ENCODE results near the gene FHOD3. TPM values are rescaled to one million over a fixed set of nuclear protein-coding genes. Genes with fewer than 3 reads are reported as not detected.

FHOD3 gene
- total and polyA plus RNA-seq, 2 donors (not counting 1 experiment from before 2014, with no cell fraction given) = not detected

DNA sequence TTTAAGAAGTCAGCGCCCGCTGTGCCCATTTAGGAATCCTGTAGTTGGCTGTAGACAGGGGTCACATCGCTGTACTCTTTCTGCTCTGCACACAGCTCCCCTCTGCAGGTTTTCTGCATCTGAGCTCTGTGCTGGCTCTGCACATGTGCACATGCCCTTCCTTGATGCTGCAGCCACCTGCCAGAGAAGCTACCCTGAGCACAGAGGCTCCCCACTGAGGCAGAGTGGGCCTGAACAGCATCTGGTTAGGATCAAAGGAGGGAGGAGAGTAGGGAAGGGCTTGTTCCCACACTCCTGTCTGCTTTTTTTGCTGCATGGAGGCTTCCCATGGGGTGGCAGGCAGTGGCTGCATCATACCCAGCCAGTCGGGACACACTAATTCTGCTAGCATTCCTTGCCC is 238.9 kb downstream of the FHOD3 start:
- H3K27ac Mint-ChIP-seq = no peak overlapping the region
- ATAC-seq (ENCODE audit: low read depth) (no peak), DNase-seq (no peak)
- no peak overlapping the region for H3K4me2 ChIP-seq (replicated peaks; ENCODE audit: low read depth, low read length, poor library complexity, severe bottlenecking)
- ChIA-PET CTCF (no interaction called here), POLR2A (no interaction called here)
- H3K36me3 ChIP-seq (replicated peaks in 1 of 2; ENCODE audit: control extremely low read depth in 1 of 2, control insufficient read depth in 1 of 2, extremely low read depth in 1 of 2, insufficient read depth in 2 of 2, low read length in 1 of 2) = no peaks in the 10 kb centered on the region
- no peak overlapping the region for H3K4me3 Mint-ChIP-seq
- H3K27me3 Mint-ChIP-seq = peaks cover 7% of the 10 kb centered on the region
- no peaks in the 10 kb centered on the region for H3K9me3 Mint-ChIP-seq (ENCODE audit: insufficient read depth)
- peaks cover 5% of the 10 kb centered on the region for H3K4me1 Mint-ChIP-seq
- no peaks in the 10 kb centered on the region for H3K9me3 ChIP-seq (ENCODE audit: control extremely low read depth in 1 of 3, control insufficient read depth in 2 of 3, insufficient read depth in 1 of 3, low read length in 2 of 3)
- peaks cover 0 to 4% of the 10 kb centered on the region in 2 donors for H3K4me1 ChIP-seq (ENCODE audit: control insufficient read depth in 2 of 2, insufficient read depth in 2 of 2, low read length in 2 of 2)
- no peaks in the 10 kb centered on the region for H3K79me2 ChIP-seq (ENCODE audit: control insufficient read depth, insufficient read depth, low read length)
- 92% methylated on average over 1 of the region's 4 CpGs for WGBS (ENCODE audit: insufficient coverage)
- no peak overlapping the region for H3K27ac ChIP-seq (ENCODE audit: low read length in 2 of 2)
- no peak overlapping the region for H3K9ac ChIP-seq (ENCODE audit: low read length)
- no peaks in the 10 kb centered on the region for H4K20me1 ChIP-seq (ENCODE audit: control insufficient read depth, insufficient read depth, low read length, poor library complexity, severe bottlenecking)
- no peak overlapping the region for H2AFZ ChIP-seq (ENCODE audit: insufficient read depth, low read depth, low read length, poor library complexity, severe bottlenecking)
- no peaks in the 10 kb centered on the region for H3K27me3 ChIP-seq (replicated peaks in 1 of 4; ENCODE audit: control extremely low read depth in 1 of 4, control insufficient read depth in 3 of 4, insufficient read depth in 4 of 4, low read length in 3 of 4)
- intact Hi-C loops (cut with micrococcal nuclease) = no loop called here
- no peak for TF ChIP-seq EZH2 (IDR thresholded peaks at IDR 0.05; ENCODE audit: borderline replicate concordance, insufficient read depth, low read depth, low read length, poor library complexity, severe bottlenecking)
- TF ChIP-seq, protein P1, sequence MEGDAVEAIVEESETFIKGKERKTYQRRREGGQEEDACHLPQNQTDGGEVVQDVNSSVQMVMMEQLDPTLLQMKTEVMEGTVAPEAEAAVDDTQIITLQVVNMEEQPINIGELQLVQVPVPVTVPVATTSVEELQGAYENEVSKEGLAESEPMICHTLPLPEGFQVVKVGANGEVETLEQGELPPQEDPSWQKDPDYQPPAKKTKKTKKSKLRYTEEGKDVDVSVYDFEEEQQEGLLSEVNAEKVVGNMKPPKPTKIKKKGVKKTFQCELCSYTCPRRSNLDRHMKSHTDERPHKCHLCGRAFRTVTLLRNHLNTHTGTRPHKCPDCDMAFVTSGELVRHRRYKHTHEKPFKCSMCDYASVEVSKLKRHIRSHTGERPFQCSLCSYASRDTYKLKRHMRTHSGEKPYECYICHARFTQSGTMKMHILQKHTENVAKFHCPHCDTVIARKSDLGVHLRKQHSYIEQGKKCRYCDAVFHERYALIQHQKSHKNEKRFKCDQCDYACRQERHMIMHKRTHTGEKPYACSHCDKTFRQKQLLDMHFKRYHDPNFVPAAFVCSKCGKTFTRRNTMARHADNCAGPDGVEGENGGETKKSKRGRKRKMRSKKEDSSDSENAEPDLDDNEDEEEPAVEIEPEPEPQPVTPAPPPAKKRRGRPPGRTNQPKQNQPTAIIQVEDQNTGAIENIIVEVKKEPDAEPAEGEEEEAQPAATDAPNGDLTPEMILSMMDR (IDR thresholded peaks at IDR 0.05) = no peak
- no peak overlapping the region for H3K4me3 ChIP-seq (ENCODE audit: control extremely low read depth in 1 of 5, extremely low read depth in 1 of 5, insufficient read depth in 1 of 5, low read depth in 2 of 5, low read length in 4 of 5)

DNA sequence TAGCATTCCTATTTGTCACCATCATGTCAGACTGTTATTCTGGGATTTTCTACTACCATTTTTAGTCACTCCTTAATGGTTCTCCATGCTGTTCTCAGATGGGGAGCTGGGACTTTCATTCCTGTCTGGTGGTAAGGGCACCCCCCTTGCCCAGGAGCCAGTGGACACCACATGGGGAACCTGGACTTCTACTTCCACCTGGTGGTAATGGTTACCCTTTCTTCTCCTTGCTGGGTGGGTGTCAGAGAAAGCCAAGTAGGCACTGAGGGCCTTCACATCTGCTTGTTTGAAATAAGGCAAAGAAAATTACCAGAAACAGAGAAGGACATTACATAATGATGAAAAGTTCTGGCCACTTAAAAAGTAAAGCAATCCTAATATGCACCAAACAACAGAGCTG is 239.8 kb downstream of the FHOD3 start:
- TF ChIP-seq, protein P1 (IDR thresholded peaks at IDR 0.05) = no peak
- TF ChIP-seq EZH2 (IDR thresholded peaks at IDR 0.05; ENCODE audit: borderline replicate concordance, insufficient read depth, low read depth, low read length, poor library complexity, severe bottlenecking) = no peak
- peaks cover 0 to 4% of the 10 kb centered on the region in 2 donors for H3K4me1 ChIP-seq (ENCODE audit: control insufficient read depth in 2 of 2, insufficient read depth in 2 of 2, low read length in 2 of 2)
- no peak for ATAC-seq (ENCODE audit: low read depth)
- H3K79me2 ChIP-seq (ENCODE audit: control insufficient read depth, insufficient read depth, low read length) = no peaks in the 10 kb centered on the region
- H3K27ac ChIP-seq (ENCODE audit: low read length in 2 of 2) = no peak overlapping the region
- Mint-ChIP-seq H3K27me3 (peaks cover 7% of the 10 kb centered on the region), H3K27ac (no peak overlapping the region), H3K4me3 (no peak overlapping the region), H3K4me1 (peaks cover 5% of the 10 kb centered on the region), H3K9me3 (ENCODE audit: insufficient read depth) (no peaks in the 10 kb centered on the region)
- H4K20me1 ChIP-seq (ENCODE audit: control insufficient read depth, insufficient read depth, low read length, poor library complexity, severe bottlenecking) = no peaks in the 10 kb centered on the region
- H3K27me3 ChIP-seq (replicated peaks in 1 of 4; ENCODE audit: control extremely low read depth in 1 of 4, control insufficient read depth in 3 of 4, insufficient read depth in 4 of 4, low read length in 3 of 4) = no peaks in the 10 kb centered on the region
- no peak overlapping the region for H3K4me2 ChIP-seq (replicated peaks; ENCODE audit: low read depth, low read length, poor library complexity, severe bottlenecking)
- DNase-seq = no peak
- ChIA-PET POLR2A (no interaction called here), CTCF (no interaction called here)
- H2AFZ ChIP-seq (ENCODE audit: insufficient read depth, low read depth, low read length, poor library complexity, severe bottlenecking) = no peak overlapping the region
- H3K9ac ChIP-seq (ENCODE audit: low read length) = no peak overlapping the region
- intact Hi-C loops (cut with micrococcal nuclease) = no loop called here
- no peak overlapping the region for H3K4me3 ChIP-seq (ENCODE audit: control extremely low read depth in 1 of 5, extremely low read depth in 1 of 5, insufficient read depth in 1 of 5, low read depth in 2 of 5, low read length in 4 of 5)
- H3K9me3 ChIP-seq (ENCODE audit: control extremely low read depth in 1 of 3, control insufficient read depth in 2 of 3, insufficient read depth in 1 of 3, low read length in 2 of 3) = no peaks in the 10 kb centered on the region
- H3K36me3 ChIP-seq (replicated peaks in 1 of 2; ENCODE audit: control extremely low read depth in 1 of 2, control insufficient read depth in 1 of 2, extremely low read depth in 1 of 2, insufficient read depth in 2 of 2, low read length in 1 of 2) = no peaks in the 10 kb centered on the region

Data from B cell (primary cell).